GM19372 (cell line): Measurements from ENCODE around the gene REX1BD.
A peak's percentile ranks its signal among the peaks of the same experiment; 100 is the strongest.

ENCODE experiments used
- ATAC-seq: cut with Tn5 transposase; IDR thresholded peaks from one replicate; pipeline ENCODE4 v1.9.1; 2021; ENCODE audit warnings: mild to moderate bottlenecking, low read depth, moderate library complexity; ENCODE audit not compliant: unreplicated experiment

The REX1BD gene

GRCh38 chr19:18612051-18612771 is 23.6 kb downstream of the REX1BD start:
- ATAC-seq, result no peak

GRCh38 chr19:18612772-18613588 is 24.4 kb downstream of the REX1BD start, which contains the start of gene TMEM59L:
TSS of gene TMEM59L (plus strand) at chr19:18612870. CDS start at chr19:18612959, 89 bp downstream.
- ATAC-seq, result no peak

GRCh38 chr19:18613589-18614234 is 25.1 kb downstream of the REX1BD start:
- ATAC-seq, result no peak

GRCh38 chr19:18616023-18616422 is 27.4 kb downstream of the REX1BD start:
- no peak for ATAC-seq

GRCh38 chr19:18617562-18617961 is 29.0 kb downstream of the REX1BD start:
- no peak for ATAC-seq

GRCh38 chr19:18618236-18618635 is 29.6 kb downstream of the REX1BD start:
- no peak for ATAC-seq

- no peak for ATAC-seq
These were observed 31.7 kb downstream of the REX1BD start for GRCh38 chr19:18620311-18620710.

GRCh38 chr19:18620902-18621301 is 32.3 kb downstream of the REX1BD start:
- ATAC-seq, result no peak

- no peak for ATAC-seq
These were observed 38.3 kb downstream of the REX1BD start for GRCh38 chr19:18626906-18627305.

- ATAC-seq, result no peak
These were observed 40.8 kb downstream of the REX1BD start for GRCh38 chr19:18629166-18630088.

GRCh38 chr19:18633321-18633720 is 44.7 kb downstream of the REX1BD start:
- ATAC-seq, result no peak

- ATAC-seq, result no peak
These were observed 46.2 kb downstream of the REX1BD start for GRCh38 chr19:18634612-18635297.

GRCh38 chr19:18635831-18636182 is 47.2 kb downstream of the REX1BD start:
- no peak for ATAC-seq

GRCh38 chr19:18636183-18636968 is 47.8 kb downstream of the REX1BD start:
- peak; percentile 79 for ATAC-seq

GRCh38 chr19:18636969-18637629 is 48.5 kb downstream of the REX1BD start, which contains the start of gene KLHL26:
TSS of gene KLHL26 (plus strand) at chr19:18637028. CDS start at chr19:18637055, 27 bp downstream.
- ATAC-seq, result no peak

GRCh38 chr19:18637673-18638630 is 49.4 kb downstream of the REX1BD start:
- no peak for ATAC-seq

GRCh38 chr19:18639706-18640243 is 51.2 kb downstream of the REX1BD start:
- ATAC-seq, result no peak
